Body of pancreas (tissue), 4 donors: ENCODE data around the gene GPR108. TPM values are rescaled to one million over a fixed set of nuclear protein-coding genes. Genes with fewer than 3 reads are reported as not detected.

ENCODE experiments used
- ATAC-seq: fragments of 150-250 bp; one replicate; pipeline ENCODE4 v1.9.1; 2016
- DNase-seq, 4 donors: peaks; one replicate each; pipeline ENCODE4 v3.0.0-alpha.2; 2019
- H3K27ac ChIP-seq, 4 donors: fragments of 200-600 bp; sonication (generic); 1 replicate in 3 of 4; 2 replicates in 1 of 4; pipeline versions ENCODE4 v1.5.1 to v1.6.1; 2016 to 2019; ENCODE audit warnings: mild to moderate bottlenecking in 1 of 4, mixed read lengths in 1 of 4, moderate library complexity in 1 of 4
- H3K27me3 ChIP-seq, 2 donors: fragments of 200-600 bp; sonication (generic); one replicate each; pipeline ENCODE4 v1.6.0; 2016; ENCODE audit warnings: mild to moderate bottlenecking in 1 of 2
- H3K36me3 ChIP-seq, 2 donors: fragments of 200-600 bp; sonication (generic); replicated peaks in 1 of 2; 2 replicates each; pipeline ENCODE4 v1.5.1; 2016; ENCODE audit warnings: low read depth in 2 of 2; ENCODE audit not compliant: insufficient read depth in 1 of 2
- H3K4me1 ChIP-seq: fragments of 200-600 bp; sonication (generic); one replicate; pipeline ENCODE4 v1.6.0; 2016
- H3K4me3 ChIP-seq, 2 donors: fragments of 200-600 bp; sonication (generic); 1 replicate in 1 of 2; 2 replicates in 1 of 2; pipeline ENCODE4 v1.5.1; 2016 to 2019
- H3K9me3 ChIP-seq, 3 donors: fragments of 200-600 bp; sonication (generic); 1 replicate in 2 of 3; 2 replicates in 1 of 3; pipeline ENCODE4 v1.5.1; 2016
- POLR2A ChIP-seq, 3 donors: fragments of 450-650 bp; IDR thresholded peaks; one replicate each; pipeline ENCODE4 v1.6.1; 2016; ENCODE audit warnings: antibody characterized with exemption in 3 of 3, mild to moderate bottlenecking in 2 of 3
- WGBS, 2 donors: methylation state at CpG; one replicate each; pipeline ENCODE4 v1.1.5; 2017; 5-methylcytosine and 5-hydroxymethylcytosine counted together
- intact Hi-C: fragments of 100-400 bp; cut with DNase I; formaldehyde crosslinking; loops from one replicate; pipeline ENCODE4 v1.15.1; 2023
- total RNA-seq, 2 donors: library from RNA; depleted of rRNA; stranded (reverse); fragments of >200 nt; gene quantifications; one replicate each; pipeline ENCODE4 v1.1.0, GENCODE V29; 2016
- TF ChIP-seq, protein P1 (sequence below), 7 experiments: fragments of 450-650 bp in 4 of 7; fragments of 200-600 bp in 3 of 7; sonication (generic) in 3 of 7; IDR thresholded peaks; one replicate each; pipeline ENCODE4 v1.5.1; 2016 to 2019; ENCODE audit warnings: antibody characterized with exemption in 7 of 7

The GPR108 gene
- total RNA-seq, 2 donors from 2014 or later, result 68.2 to 75.8 TPM

DNA sequence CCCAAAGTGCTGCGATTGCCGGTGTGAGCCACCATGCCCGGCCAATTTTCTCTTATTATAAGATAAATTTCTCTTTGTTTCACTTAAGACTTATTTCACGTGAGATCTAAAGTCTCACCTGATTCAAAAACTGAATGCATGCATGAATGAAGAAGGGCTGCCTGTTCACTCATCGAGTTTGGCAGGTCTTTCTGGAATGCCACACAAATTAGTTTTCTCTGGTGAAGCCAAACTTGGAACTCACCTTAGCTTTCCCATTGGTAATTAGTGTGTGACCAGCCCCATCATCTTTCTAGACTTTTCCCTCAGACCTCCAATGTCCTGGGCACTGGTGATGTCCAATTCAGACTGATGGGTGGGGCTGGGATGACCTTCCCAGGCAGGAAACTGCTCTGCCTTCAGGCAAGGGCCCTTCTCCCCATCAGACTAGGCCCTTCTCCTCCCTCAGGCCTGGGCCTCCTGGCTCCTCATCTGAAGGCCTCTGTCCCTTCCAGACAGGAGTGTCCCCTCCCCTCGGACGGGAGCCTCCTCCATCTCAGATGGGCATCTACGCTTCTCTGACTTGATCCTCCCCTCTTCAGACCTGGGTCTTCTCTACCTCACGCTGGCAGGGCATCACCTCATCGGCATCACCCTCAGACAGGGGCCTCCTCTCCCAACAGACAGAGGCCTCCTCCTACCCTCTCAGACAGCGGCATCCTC is 31.3 kb downstream of the GPR108 start:
- intact Hi-C loops, result no loop called here
- Histone ChIP-seq H3K36me3 (peaks cover 9 to 16% of the 10 kb centered on the region in 2 donors), H3K27ac (no peak overlapping the region), H3K27me3 (no peaks in the 10 kb centered on the region), H3K9me3 (no peaks in the 10 kb centered on the region), H3K4me1 (peaks cover 5% of the 10 kb centered on the region), H3K4me3 (no peak overlapping the region)
- DNase-seq (no peak), ATAC-seq (no peak)
- 78 to 86% methylated on average over 10 to 11 of the region's 11 CpGs for WGBS, 2 donors
- TF ChIP-seq, protein P1, sequence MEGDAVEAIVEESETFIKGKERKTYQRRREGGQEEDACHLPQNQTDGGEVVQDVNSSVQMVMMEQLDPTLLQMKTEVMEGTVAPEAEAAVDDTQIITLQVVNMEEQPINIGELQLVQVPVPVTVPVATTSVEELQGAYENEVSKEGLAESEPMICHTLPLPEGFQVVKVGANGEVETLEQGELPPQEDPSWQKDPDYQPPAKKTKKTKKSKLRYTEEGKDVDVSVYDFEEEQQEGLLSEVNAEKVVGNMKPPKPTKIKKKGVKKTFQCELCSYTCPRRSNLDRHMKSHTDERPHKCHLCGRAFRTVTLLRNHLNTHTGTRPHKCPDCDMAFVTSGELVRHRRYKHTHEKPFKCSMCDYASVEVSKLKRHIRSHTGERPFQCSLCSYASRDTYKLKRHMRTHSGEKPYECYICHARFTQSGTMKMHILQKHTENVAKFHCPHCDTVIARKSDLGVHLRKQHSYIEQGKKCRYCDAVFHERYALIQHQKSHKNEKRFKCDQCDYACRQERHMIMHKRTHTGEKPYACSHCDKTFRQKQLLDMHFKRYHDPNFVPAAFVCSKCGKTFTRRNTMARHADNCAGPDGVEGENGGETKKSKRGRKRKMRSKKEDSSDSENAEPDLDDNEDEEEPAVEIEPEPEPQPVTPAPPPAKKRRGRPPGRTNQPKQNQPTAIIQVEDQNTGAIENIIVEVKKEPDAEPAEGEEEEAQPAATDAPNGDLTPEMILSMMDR (IDR thresholded peaks at IDR 0.05), result no peak
- TF ChIP-seq POLR2A (IDR thresholded peaks at IDR 0.05), result no peak

DNA sequence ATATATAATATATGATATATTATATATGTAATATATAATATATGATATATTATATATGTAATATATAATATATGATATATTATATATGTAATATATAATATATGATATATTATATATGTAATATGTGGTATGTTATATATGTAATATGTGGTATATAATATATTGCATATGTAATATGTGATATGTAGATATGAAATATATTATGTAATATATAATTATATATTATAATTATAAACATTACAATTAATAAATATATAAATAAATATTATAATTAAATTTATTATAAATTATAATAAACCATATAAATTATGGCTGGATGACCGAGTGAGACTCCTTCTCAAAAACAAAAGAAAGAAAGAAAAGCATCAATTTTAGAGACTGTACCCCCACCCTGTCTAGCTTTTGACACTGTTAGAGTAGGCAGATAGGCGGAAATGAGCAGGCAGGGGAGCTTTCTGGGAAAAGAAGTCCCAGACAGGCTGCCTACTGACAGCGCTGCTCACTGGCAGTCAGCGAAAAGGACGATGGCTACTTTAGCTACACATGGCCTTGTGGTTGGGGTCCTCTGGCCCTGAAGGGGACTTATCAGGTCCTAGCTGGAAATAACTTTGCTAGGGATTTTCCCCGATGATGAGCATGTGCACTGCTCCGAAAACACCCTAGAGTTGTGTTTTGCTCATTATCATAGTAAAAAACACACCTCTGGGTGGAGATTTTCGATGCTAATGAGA is 36.6 kb downstream of the GPR108 start:
- no peak overlapping the region for H3K4me3 ChIP-seq
- no peak for DNase-seq
- TF ChIP-seq, protein P1 (IDR thresholded peaks at IDR 0.05), result no peak
- TF ChIP-seq POLR2A (IDR thresholded peaks at IDR 0.05), result no peak
- no peaks in the 10 kb centered on the region for H3K9me3 ChIP-seq
- intact Hi-C loops, result no loop called here
- H3K27me3 ChIP-seq, result no peaks in the 10 kb centered on the region
- ATAC-seq, result no peak
- no peak overlapping the region for H3K27ac ChIP-seq
- no peaks in the 10 kb centered on the region for H3K4me1 ChIP-seq
- peaks cover 0 to 17% of the 10 kb centered on the region in 2 donors for H3K36me3 ChIP-seq
- 79 to 80% methylated on average over 8 of the region's 8 CpGs for WGBS, 2 donors

DNA sequence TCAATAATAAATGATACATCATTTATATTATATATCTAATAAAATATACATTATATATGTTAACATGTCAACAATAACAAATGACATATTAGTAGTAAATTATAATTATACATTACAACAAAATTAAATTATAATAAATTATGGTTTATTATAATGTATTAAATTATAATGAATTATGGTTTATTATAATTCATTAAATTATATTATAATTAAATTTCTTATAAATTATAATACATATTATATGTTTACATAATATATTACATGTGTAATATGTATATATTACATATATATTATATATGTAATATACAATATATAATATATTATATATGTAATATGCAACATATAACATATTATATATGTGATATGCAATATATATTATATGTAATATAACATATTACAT is 37.4 kb downstream of the GPR108 start:
- Histone ChIP-seq H3K4me1 (no peaks in the 10 kb centered on the region), H3K27me3 (no peaks in the 10 kb centered on the region), H3K36me3 (peaks cover 0 to 17% of the 10 kb centered on the region in 2 donors), H3K9me3 (no peaks in the 10 kb centered on the region), H3K27ac (no peak overlapping the region), H3K4me3 (no peak overlapping the region)
- no peak for TF ChIP-seq POLR2A (IDR thresholded peaks at IDR 0.05)
- TF ChIP-seq, protein P1 (IDR thresholded peaks at IDR 0.05), result no peak
- DNase-seq (no peak), ATAC-seq (no peak)
- intact Hi-C loops, result no loop called here

DNA sequence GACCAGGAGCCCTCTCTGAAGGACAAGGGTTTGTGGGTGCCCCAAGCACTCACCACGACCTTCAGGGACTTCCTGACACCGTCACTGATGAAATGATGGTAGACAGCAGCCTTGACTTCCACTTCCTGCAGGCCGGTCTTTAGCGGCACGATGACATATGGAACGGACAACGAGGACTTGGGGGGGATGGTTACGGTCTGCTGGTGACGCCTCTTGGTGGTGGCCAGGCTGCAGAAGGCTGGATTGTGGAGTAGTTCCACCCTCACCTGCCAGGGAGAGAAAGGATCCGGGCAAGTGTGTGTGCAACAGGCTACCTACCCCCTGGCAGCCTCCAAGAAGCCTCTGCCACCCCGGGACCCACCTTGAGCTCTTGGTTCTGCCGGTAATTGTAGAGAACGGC is 40.1 kb downstream of the GPR108 start:
- no peak overlapping the region for H3K4me3 ChIP-seq
- H3K36me3 ChIP-seq, result peaks cover 8 to 21% of the 10 kb centered on the region in 2 donors
- WGBS, 2 donors, result 73 to 85% methylated on average over 8 to 13 of the region's 13 CpGs
- H3K4me1 ChIP-seq, result no peaks in the 10 kb centered on the region
- H3K9me3 ChIP-seq, result no peaks in the 10 kb centered on the region
- H3K27me3 ChIP-seq, result no peaks in the 10 kb centered on the region
- no peak overlapping the region for H3K27ac ChIP-seq
- intact Hi-C loops, result no loop called here
- TF ChIP-seq, protein P1 (IDR thresholded peaks at IDR 0.05), result no peak
- no peak for TF ChIP-seq POLR2A (IDR thresholded peaks at IDR 0.05)
- DNase-seq, result no peak
- ATAC-seq, result no peak
